IMR-90 (cell line): ENCODE data around the gene TCEA2. TPM values are rescaled to one million over a fixed set of nuclear protein-coding genes. Genes with fewer than 3 reads are reported as not detected.
"Not testable (repeated sequence)": the region's sequence is repeated elsewhere in the genome, so short reads cannot be mapped to it uniquely, and the experiment has no call there.

ENCODE experiments used
- ATAC-seq: fragments of 200-7000 bp; cut with Tn5 transposase; 2 replicates; pipeline ENCODE4 v1.9.1; 2020; ENCODE audit warnings: low read depth, mild to moderate bottlenecking, moderate library complexity
- BruUV-seq: library from RNA; stranded (reverse); fragments of 400-500 nt; replicated peaks from 2 replicates; lab custom pipeline; 2021; lab: Mats Ljungman, UMichigan
- CTCF ChIA-PET: fragments of 300-600 bp; formaldehyde crosslinking; extraction: SDS; loops from one replicate; lab custom pipeline; 2021; ENCODE audit warnings: antibody characterized with exemption; lab: Yijun Ruan, JAX
- POLR2A ChIA-PET: fragments of 300-600 bp; sonication (Branson Sonifier 250); formaldehyde crosslinking; loops from one replicate; lab custom pipeline; 2022; ENCODE audit warnings: antibody characterized with exemption; ENCODE audit not compliant: unreplicated experiment; lab: Charles Lee
- DNase-seq: peaks from one replicate; pipeline ENCODE4 v3.0.0; 2013
- H2AFZ ChIP-seq: replicated peaks from 2 replicates; pipeline ENCODE3; 2013; ENCODE audit warnings: low read length, mild to moderate bottlenecking; ENCODE audit not compliant: poor library complexity
- H2AK5ac ChIP-seq: 2 replicates; pipeline ENCODE4 v1.6.1; 2013; ENCODE audit warnings: low read depth, low read length, inconsistent platforms
- H2AK9ac ChIP-seq: replicated peaks from 2 replicates; pipeline ENCODE3; 2013; ENCODE audit warnings: mild to moderate bottlenecking, low read depth, low read length, moderate library complexity; ENCODE audit not compliant: poor library complexity
- H2BK120ac ChIP-seq: 2 replicates; pipeline ENCODE4 v1.6.1; 2013; ENCODE audit warnings: low read depth, low read length, inconsistent platforms
- H2BK15ac ChIP-seq: 3 replicates; pipeline ENCODE4 v1.6.1; 2013; ENCODE audit warnings: low read depth, low read length, inconsistent platforms
- H2BK20ac ChIP-seq: 2 replicates; pipeline ENCODE4 v1.6.1; 2013; ENCODE audit warnings: low read depth, mild to moderate bottlenecking, inconsistent platforms, low read length, moderate library complexity
- H2BK5ac ChIP-seq: 2 replicates; pipeline ENCODE4 v1.6.1; 2013; ENCODE audit warnings: mild to moderate bottlenecking, low read depth, low read length, inconsistent platforms; ENCODE audit not compliant: poor library complexity, severe bottlenecking
- H3K14ac ChIP-seq: replicated peaks from 2 replicates; pipeline ENCODE4 v1.6.1; 2013; ENCODE audit warnings: low read depth, low read length, inconsistent platforms
- H3K18ac ChIP-seq: 2 replicates; pipeline ENCODE4 v1.6.1; 2013; ENCODE audit warnings: low read depth, low read length, control low read depth
- H3K23ac ChIP-seq: 2 replicates; pipeline ENCODE4 v1.6.1; 2013; ENCODE audit warnings: low read depth, low read length, inconsistent platforms
- H3K27ac ChIP-seq: 2 replicates; pipeline ENCODE4 v1.5.1; 2013; ENCODE audit warnings: mild to moderate bottlenecking, control low read depth, low read length; ENCODE audit not compliant: insufficient read depth
- H3K27me3 ChIP-seq: 2 replicates; pipeline ENCODE4 v1.6.1; 2013; ENCODE audit warnings: low read length; ENCODE audit not compliant: control insufficient read depth, insufficient read depth
- H3K36me3 ChIP-seq: 2 replicates; pipeline ENCODE4 v1.6.1; 2013; ENCODE audit warnings: low read length, mixed read lengths; ENCODE audit not compliant: control insufficient read depth, insufficient read depth
- H3K4ac ChIP-seq: 2 replicates; pipeline ENCODE4 v1.6.1; 2013; ENCODE audit warnings: low read depth, low read length, inconsistent platforms
- H3K4me1 ChIP-seq: 2 replicates; pipeline ENCODE4 v1.6.1; 2013; ENCODE audit warnings: low read length, mixed read lengths; ENCODE audit not compliant: control insufficient read depth, insufficient read depth
- H3K4me2 ChIP-seq: 2 replicates; pipeline ENCODE4 v1.6.1; 2013; ENCODE audit warnings: low read depth, mild to moderate bottlenecking, control low read depth, low read length, moderate library complexity
- H3K4me3 ChIP-seq: 2 replicates; pipeline ENCODE4 v1.5.1; 2013; ENCODE audit warnings: low read depth, mild to moderate bottlenecking, control low read depth, low read length, moderate library complexity; ENCODE audit not compliant: insufficient read depth
- H3K56ac ChIP-seq: 2 replicates; pipeline ENCODE4 v1.6.1; 2013; ENCODE audit warnings: low read length, inconsistent platforms; ENCODE audit not compliant: insufficient read depth; ENCODE audit errors: extremely low read depth
- H3K79me1 ChIP-seq, 2 experiments: 2 replicates each; pipeline ENCODE4 v1.6.1; 2013; ENCODE audit warnings: low read length in 2 of 2, inconsistent platforms in 1 of 2, low read depth in 1 of 2
- H3K9ac ChIP-seq: 2 replicates; pipeline ENCODE4 v1.6.1; 2013; ENCODE audit warnings: low read depth, low read length, control low read depth
- H3K9me1 ChIP-seq: 2 replicates; pipeline ENCODE4 v1.6.1; 2013; ENCODE audit warnings: low read length, inconsistent platforms; ENCODE audit not compliant: insufficient read depth
- H3K9me3 ChIP-seq: 2 replicates; pipeline ENCODE4 v1.6.1; 2013; ENCODE audit warnings: low read length; ENCODE audit not compliant: control insufficient read depth, insufficient read depth
- H4K20me1 ChIP-seq: 2 replicates; pipeline ENCODE4 v1.6.1; 2013; ENCODE audit warnings: low read length, inconsistent platforms; ENCODE audit not compliant: insufficient read depth
- H4K5ac ChIP-seq: 2 replicates; pipeline ENCODE4 v1.6.1; 2013; ENCODE audit warnings: mild to moderate bottlenecking, low read depth, low read length, control low read depth
- H4K8ac ChIP-seq, 2 experiments: 2 replicates each; pipeline ENCODE4 v1.6.1; 2013; ENCODE audit warnings: low read depth in 2 of 2, low read length in 2 of 2, control low read depth in 1 of 2, inconsistent platforms in 1 of 2
- H4K91ac ChIP-seq: 2 replicates; pipeline ENCODE4 v1.6.1; 2013; ENCODE audit warnings: low read depth, low read length, inconsistent platforms; ENCODE audit not compliant: insufficient read depth
- WGBS, 2 experiments: methylation state at CpG; one replicate each; pipeline versions ENCODE4 v1.1.5 to v1.1.7; 2013; ENCODE audit warnings: missing lambda C conversion rate in 2 of 2; ENCODE audit not compliant: insufficient read length in 1 of 2; ENCODE audit errors: extremely low coverage in 2 of 2; 5-methylcytosine and 5-hydroxymethylcytosine counted together
- dilution Hi-C: fragments of 300-500 bp; cut with HindIII; formaldehyde crosslinking; loops from one replicate; pipeline ENCODE4 v1.14.3; 2018; ENCODE audit warnings: low sequenced_read_pairs; ENCODE audit not compliant: unreplicated experiment
- in situ Hi-C: fragments of 300-500 bp; cut with MboI; formaldehyde crosslinking; loops from 3 replicates; pipeline ENCODE4 v1.14.3; 2019; ENCODE audit warnings: low sequenced_read_pairs, inconsistent platforms, mixed read lengths
- intact Hi-C: fragments of 100-400 bp; cut with micrococcal nuclease; formaldehyde crosslinking; loops from 2 replicates; pipeline ENCODE4 v1.10.0; 2022
- polyA plus RNA-seq, 3 experiments: library from polyadenylated mRNA; depleted of rRNA; stranded (reverse); fragments of >200 nt; gene quantifications; 2 replicates each; pipeline ENCODE4 v1.2.3, GENCODE V29; 2012; ENCODE audit warnings: low replicate concordance in 1 of 3
- total RNA-seq: library from RNA; depleted of rRNA; stranded (reverse); fragments of >200 nt; gene quantifications from 2 replicates; pipeline ENCODE4 v1.2.3, GENCODE V29; 2012

TCEA2 gene
- total and polyA plus RNA-seq, 2 of the 4 experiments (the other 2 are of a cell fraction), result 9.3 to 30.0 TPM

DNA sequence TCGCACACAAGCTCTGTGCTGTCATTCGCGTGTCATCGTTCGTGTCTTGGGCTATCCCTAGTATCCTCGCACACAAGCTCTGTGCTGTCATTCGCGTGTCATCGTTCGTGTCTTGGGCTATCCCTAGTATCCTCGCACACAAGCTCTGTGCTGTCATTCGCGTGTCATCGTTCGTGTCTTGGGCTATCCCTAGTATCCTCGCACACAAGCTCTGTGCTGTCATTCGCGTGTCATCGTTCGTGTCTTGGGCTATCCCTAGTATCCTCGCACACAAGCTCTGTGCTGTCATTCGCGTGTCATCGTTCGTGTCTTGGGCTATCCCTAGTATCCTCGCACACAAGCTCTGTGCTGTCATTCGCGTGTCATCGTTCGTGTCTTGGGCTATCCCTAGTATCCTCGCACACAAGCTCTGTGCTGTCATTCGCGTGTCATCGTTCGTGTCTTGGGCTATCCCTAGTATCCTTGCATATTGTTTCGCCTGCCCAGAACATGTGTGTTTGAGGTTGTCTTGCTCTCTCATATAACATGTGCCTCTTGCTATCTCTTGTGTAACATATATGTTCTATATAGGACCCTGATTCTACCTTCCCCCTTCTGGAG is 24.3 kb downstream of the TCEA2 start:
- H3K4me2 ChIP-seq, H3K14ac ChIP-seq, BruUV-seq, H3K27ac ChIP-seq, H2AK5ac ChIP-seq, H3K18ac ChIP-seq, H4K91ac ChIP-seq, H3K23ac ChIP-seq, POLR2A ChIA-PET, H3K9ac ChIP-seq, dilution Hi-C loops, ATAC-seq, H4K5ac ChIP-seq, H3K4me1 ChIP-seq, H3K56ac ChIP-seq, H3K36me3 ChIP-seq, in situ Hi-C loops, H4K8ac ChIP-seq, H2AFZ ChIP-seq, H3K9me1 ChIP-seq, H2BK120ac ChIP-seq, H3K79me1 ChIP-seq, H2BK15ac ChIP-seq, H3K9me3 ChIP-seq, intact Hi-C loops, DNase-seq, H2AK9ac ChIP-seq, H2BK5ac ChIP-seq, CTCF ChIA-PET, H3K4me3 ChIP-seq, H3K4ac ChIP-seq, H2BK20ac ChIP-seq: not testable (repeated sequence)
- H4K20me1 ChIP-seq, result peaks cover 13% of the 10 kb centered on the region
- no CpG with 5 or more reads among the region's 36 CpGs for WGBS, 2 experiments
- peaks cover 61% of the 10 kb centered on the region for H3K27me3 ChIP-seq

DNA sequence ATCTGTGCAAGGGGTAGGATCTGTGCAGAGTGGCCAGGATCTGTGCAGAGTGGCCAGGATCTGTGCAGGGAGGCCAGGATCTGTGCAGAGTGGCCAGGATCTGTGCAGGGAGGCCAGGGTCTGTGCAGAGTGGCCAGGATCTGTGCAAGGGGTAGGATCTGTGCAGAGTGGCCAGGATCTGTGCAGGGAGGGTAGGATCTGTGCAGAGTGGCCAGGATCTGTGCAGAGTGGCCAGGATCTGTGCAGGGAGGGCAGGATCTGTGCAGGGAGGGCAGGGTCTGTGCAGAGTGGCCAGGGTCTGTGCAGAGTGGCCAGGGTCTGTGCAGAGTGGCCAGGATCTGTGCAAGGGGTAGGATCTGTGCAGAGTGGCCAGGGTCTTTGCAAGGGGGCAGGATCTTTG is 25.6 kb downstream of the TCEA2 start:
- H3K14ac ChIP-seq, H4K5ac ChIP-seq, H3K4ac ChIP-seq, H3K79me1 ChIP-seq, BruUV-seq, H2BK15ac ChIP-seq, H3K23ac ChIP-seq, POLR2A ChIA-PET, H4K20me1 ChIP-seq, H2AFZ ChIP-seq, CTCF ChIA-PET, H3K27ac ChIP-seq, H4K91ac ChIP-seq, H3K4me2 ChIP-seq, in situ Hi-C loops, H4K8ac ChIP-seq, H2BK120ac ChIP-seq, DNase-seq, H3K56ac ChIP-seq, H2BK20ac ChIP-seq, intact Hi-C loops, H3K9me3 ChIP-seq, dilution Hi-C loops, H3K4me3 ChIP-seq, H3K9me1 ChIP-seq, H3K9ac ChIP-seq, H2AK5ac ChIP-seq, H2AK9ac ChIP-seq, H3K4me1 ChIP-seq, H3K36me3 ChIP-seq, ATAC-seq, H3K18ac ChIP-seq, H2BK5ac ChIP-seq: not testable (repeated sequence)
- peaks cover 58% of the 10 kb centered on the region for H3K27me3 ChIP-seq
